Inflammatory macrophage (primary cell): Measurements from ENCODE around the gene ANKRD13B.
A peak's percentile ranks its signal among the peaks of the same experiment; 100 is the strongest.
"Not testable (repeated sequence)": the region's sequence is repeated elsewhere in the genome, so short reads cannot be mapped to it uniquely, and the experiment has no call there.

Experiments used
- DNase-seq, 2 donors: peaks; one replicate each; pipeline ENCODE4 v3.0.0-alpha.2; 2020 to 2022
- total RNA-seq, 18 experiments: gene quantifications; one replicate each; lab custom pipeline; 2026; ENCODE audit warnings: mixed read lengths in 6 of 18, inconsistent platforms in 2 of 18; lab: John Stamatoyannopoulos, UW

Gene ANKRD13B
- total RNA-seq, result 0 to 0.89 (median 0.20) reads per million in 18 experiments

- DNase-seq, result no peak
Measured at GRCh38 chr17:29592850-29593551, at the start of gene ANKRD13B. Gene ANKRD13B, plus strand, starts transcription at chr17:29593132. Its CDS starts 490 bp downstream, at chr17:29593622.

DNA sequence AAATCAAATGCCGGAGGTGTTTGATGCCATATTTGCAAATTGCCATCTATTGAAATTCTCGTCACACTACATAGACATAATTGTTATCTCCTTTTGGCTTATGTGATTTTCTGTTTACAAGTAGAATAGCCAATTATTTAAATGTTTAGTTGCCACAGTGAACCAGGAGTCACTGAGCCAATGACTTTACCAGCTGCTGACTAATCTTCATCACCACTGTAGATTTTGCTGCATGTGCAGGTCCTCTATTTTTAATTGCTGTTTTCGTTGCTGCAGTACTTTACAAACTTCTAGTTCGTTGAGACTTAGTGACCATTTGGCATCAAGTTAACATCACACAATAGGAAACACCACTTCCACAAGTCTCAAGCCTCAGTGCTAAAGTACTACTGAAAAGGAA, 48.9 kb upstream of the ANKRD13B start:
- no peak for DNase-seq

- DNase-seq, result no peak
Measured at GRCh38 chr17:29546085-29546484, 46.8 kb upstream of the ANKRD13B start.

- DNase-seq, result no peak
Measured at GRCh38 chr17:29546830-29547229, 46.1 kb upstream of the ANKRD13B start.

GRCh38 chr17:29549177-29549923, 43.6 kb upstream of the ANKRD13B start:
- no peak for DNase-seq

DNA sequence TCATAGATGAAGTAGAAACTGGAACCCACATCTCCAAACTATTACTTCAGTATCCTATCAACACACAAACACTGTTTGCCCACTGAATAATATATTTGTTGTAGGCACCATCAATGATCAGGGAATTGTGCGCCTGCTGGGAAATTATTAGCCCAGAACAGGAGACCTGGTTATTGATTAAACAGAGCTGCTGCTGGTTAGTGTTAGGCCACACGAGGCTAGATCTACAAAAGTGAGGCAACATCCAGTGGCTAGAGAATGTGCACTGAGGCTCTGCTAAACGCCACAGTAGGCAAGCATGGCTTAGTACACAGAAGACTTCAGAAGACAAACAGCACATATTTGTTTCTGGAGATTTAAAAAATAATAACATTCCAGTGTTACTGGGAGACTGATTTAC, 37.1 kb upstream of the ANKRD13B start:
- DNase-seq, result no peak

GRCh38 chr17:29557085-29557738, 35.7 kb upstream of the ANKRD13B start:
- no peak for DNase-seq

- no peak for DNase-seq
Measured at GRCh38 chr17:29557739-29558116, 35.2 kb upstream of the ANKRD13B start.

GRCh38 chr17:29558139-29558538, 34.8 kb upstream of the ANKRD13B start:
- DNase-seq, result not testable (repeated sequence)

- DNase-seq, result no peak
Measured at GRCh38 chr17:29559640-29560039, 33.3 kb upstream of the ANKRD13B start.

DNA sequence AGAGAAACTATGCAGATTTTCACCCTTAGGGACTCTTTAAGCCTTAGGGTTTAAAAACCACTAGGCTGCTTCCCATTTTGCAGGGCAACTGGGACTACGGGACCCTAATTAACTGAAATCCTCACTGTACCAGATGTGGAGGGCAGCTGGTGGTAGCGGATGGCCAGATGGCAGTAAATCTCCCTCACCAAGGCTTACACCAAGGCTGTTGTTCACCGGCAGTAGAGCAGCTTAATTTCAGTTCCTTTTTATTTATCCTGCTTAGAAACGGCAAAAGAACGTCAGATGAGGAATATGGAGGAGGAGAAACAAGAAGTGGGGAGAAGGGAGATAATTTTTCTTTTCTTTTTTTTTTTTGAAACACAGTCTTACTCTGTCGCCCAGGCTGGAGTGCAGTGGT, 32.6 kb upstream of the ANKRD13B start:
- peak; percentile 59 to 68 for DNase-seq

DNA sequence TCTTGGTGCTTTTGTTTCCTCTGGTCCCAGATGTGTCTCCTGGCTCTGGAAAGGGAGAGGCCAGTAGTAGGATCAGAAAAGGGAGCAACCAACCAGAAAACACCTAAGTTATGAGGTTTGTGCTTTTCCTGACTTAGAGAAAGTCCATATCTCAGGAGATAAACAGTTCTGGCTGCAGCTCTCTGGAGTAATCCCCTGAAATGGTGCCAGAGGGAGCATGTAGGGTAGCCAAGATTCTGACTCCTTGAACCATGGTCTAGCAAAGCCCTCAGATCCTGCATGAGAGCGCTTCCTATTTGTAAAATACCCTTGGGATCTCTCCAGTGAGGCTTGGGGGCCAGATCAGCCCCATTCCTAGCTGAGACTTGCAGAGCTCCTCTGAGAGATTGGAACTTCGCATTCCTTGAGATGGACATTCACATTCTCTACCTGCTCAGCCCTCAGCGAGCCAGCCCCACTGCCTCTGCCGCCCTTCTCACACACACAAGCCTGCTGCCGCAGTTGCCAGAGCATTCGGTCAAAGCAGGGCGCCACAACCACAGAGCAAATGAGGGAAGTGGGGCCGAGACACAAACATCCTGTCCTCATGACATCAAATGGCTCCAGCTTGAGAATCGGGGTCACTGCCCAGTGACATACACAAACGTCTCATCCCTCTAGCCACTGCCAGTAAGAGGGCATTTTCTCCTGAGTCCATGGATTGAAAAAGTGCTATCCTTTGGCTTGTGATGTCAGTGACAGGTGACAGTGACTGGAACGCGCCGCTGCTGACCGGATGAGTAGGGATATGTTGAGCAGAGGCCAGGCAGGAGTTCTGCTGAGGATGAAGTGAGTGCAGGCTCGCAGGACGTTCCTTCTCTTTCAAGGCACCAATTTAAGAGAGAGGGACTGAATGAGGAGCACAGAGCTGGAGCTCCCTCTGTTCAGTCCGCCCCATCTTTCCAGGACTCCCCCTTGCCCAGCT, 31.1 kb upstream of the ANKRD13B start:
- peak; percentile 61 to 65 for DNase-seq

DNA sequence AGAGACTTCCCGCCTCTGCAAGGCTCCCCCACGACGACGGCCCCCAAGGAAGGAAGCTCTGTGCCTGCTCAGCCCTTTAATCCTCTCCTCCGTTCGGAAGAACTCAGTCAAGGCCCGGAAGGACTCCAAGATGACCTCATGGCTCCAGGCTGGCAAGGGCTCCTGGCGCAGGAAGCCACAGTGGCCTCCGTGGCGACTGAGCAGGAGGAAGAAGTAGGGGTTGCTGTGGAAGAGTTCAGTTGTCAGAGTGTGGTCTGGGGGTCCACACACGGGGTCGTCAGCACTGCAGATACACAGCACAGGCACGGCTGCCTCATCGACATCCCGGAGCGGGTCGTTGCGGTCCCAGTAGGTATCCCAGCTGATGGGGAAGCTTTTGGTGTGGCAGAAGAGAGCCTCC, 30.3 kb upstream of the ANKRD13B start:
- no peak for DNase-seq

DNA sequence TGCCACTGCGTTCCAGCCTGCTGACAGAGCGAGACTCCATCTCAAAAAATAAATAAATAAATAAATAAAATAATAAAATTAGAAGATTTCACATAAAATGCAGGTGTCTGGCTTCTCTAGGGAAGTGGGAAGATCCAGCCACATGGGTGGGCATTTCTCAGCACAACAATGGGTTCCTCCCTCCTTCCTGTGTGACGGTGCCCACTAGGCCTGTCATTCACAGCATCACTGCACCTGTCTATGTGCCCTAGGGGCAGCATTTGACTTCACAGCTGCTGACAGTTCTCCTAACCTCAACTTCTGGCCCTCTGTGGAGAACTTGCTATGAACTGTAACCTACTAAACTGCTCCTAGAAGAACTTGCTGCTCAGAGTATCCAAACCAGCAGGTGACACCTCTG, 29.1 kb upstream of the ANKRD13B start:
- no peak for DNase-seq

- peak in 1 of 2 donors; percentile 34 for DNase-seq
Measured at GRCh38 chr17:29565643-29566472, 27.1 kb upstream of the ANKRD13B start.

GRCh38 chr17:29566473-29567303, 26.2 kb upstream of the ANKRD13B start, which contains the start of gene ABHD15:
Gene ABHD15, minus strand, starts transcription at chr17:29567037. Its CDS starts 71 bp downstream, at chr17:29566966.
- peak; percentile 83 to 92 for DNase-seq

- no peak for DNase-seq
Measured at GRCh38 chr17:29567304-29567553, 25.7 kb upstream of the ANKRD13B start.

GRCh38 chr17:29567554-29568330, 25.2 kb upstream of the ANKRD13B start:
- peak; percentile 48 to 68 for DNase-seq

GRCh38 chr17:29568331-29569244, 24.3 kb upstream of the ANKRD13B start, which contains the start of gene TP53I13:
Gene TP53I13, plus strand, starts transcription at chr17:29568701. Its CDS starts 58 bp downstream, at chr17:29568759.
- peak; percentile 46 to 70 for DNase-seq
